Esophagus squamous epithelium (tissue), 5 donors: ENCODE data around the gene PSD2. TPM values are rescaled to one million over a fixed set of nuclear protein-coding genes. Genes with fewer than 3 reads are reported as not detected.

Experiments
- DNase-seq: peaks from one replicate; lab custom pipeline; 2025; lab: John Stamatoyannopoulos, UW
- H3K27ac ChIP-seq, 4 donors: fragments of 200-600 bp; sonication (generic); one replicate each; pipeline ENCODE4 v1.5.1; 2016 to 2019; ENCODE audit warnings: mild to moderate bottlenecking in 1 of 4
- H3K27me3 ChIP-seq, 4 donors: fragments of 200-600 bp; sonication (generic); 1 replicate in 3 of 4; 2 replicates in 1 of 4; pipeline versions ENCODE4 v1.5.1 to v1.6.0; 2017 to 2021; ENCODE audit warnings: antibody characterized with exemption in 1 of 4
- H3K36me3 ChIP-seq, 3 donors: fragments of 200-600 bp; sonication (generic); one replicate each; pipeline ENCODE4 v1.5.1; 2016 to 2019
- H3K4me1 ChIP-seq, 3 donors: fragments of 200-600 bp; sonication (generic); one replicate each; pipeline ENCODE4 v1.5.1; 2017 to 2019
- H3K4me3 ChIP-seq, 4 donors: fragments of 200-600 bp; sonication (generic); 1 replicate in 3 of 4; 2 replicates in 1 of 4; pipeline ENCODE4 v1.5.1; 2016 to 2019; ENCODE audit warnings: mild to moderate bottlenecking in 2 of 4, moderate library complexity in 1 of 4
- H3K9me3 ChIP-seq, 3 donors: fragments of 200-600 bp; sonication (generic); one replicate each; pipeline ENCODE4 v1.5.1; 2016 to 2019
- CTCF ChIP-seq, 6 experiments: fragments of 450-650 bp in 4 of 6; fragments of 200-600 bp in 2 of 6; sonication (generic) in 2 of 6; IDR thresholded peaks; one replicate each; pipeline ENCODE4 v1.5.1; 2016 to 2019; ENCODE audit warnings: antibody characterized with exemption in 6 of 6, mild to moderate bottlenecking in 4 of 6, moderate library complexity in 4 of 6
- POLR2A ChIP-seq, 4 donors: fragments of 450-650 bp; IDR thresholded peaks; one replicate each; pipeline ENCODE4 v1.6.1; 2017; ENCODE audit warnings: antibody characterized with exemption in 4 of 4, mild to moderate bottlenecking in 4 of 4, moderate library complexity in 3 of 4
- WGBS, 2 donors: methylation state at CpG; one replicate each; pipeline ENCODE4 v1.1.5; 2018; 5-methylcytosine and 5-hydroxymethylcytosine counted together
- intact Hi-C: fragments of 100-400 bp; cut with DNase I; formaldehyde crosslinking; loops from one replicate; pipeline ENCODE4 v1.15.0; 2022
- total RNA-seq, 4 donors: library from RNA; depleted of rRNA; stranded (reverse); fragments of >200 nt; gene quantifications; one replicate each; pipeline ENCODE4 v1.1.0, GENCODE V29; 2016
- donor health status: DM: yes; HTN: yes; CAD: no.

Gene PSD2
- total RNA-seq, 4 donors from 2014 or later, result not detected

- TF ChIP-seq CTCF (IDR thresholded peaks at IDR 0.05), result no peak
- TF ChIP-seq POLR2A (IDR thresholded peaks at IDR 0.05), result no peak
- H3K4me1 ChIP-seq, result peaks cover 9 to 41% (median 16%) of the 10 kb centered on the region in 3 donors
- H3K27me3 ChIP-seq, result no peaks in the 10 kb centered on the region
- no peaks in the 10 kb centered on the region for H3K9me3 ChIP-seq
- WGBS, 2 donors, result 44 to 54% methylated on average over 7 to 10 of the region's 12 CpGs
- no peaks in the 10 kb centered on the region for H3K36me3 ChIP-seq
- no peak overlapping the region for H3K4me3 ChIP-seq
- no peak for DNase-seq
- H3K27ac ChIP-seq, result no peak overlapping the region
- intact Hi-C loops, result loop anchor here (5.0 to 10.0 kb wide), 2 partner anchors 78 to 100 kb away; no protein-coding TSS in a partner anchor
These were observed 69.3 kb downstream of the PSD2 start for GRCh38 chr5:139864716-139865483.

DNA sequence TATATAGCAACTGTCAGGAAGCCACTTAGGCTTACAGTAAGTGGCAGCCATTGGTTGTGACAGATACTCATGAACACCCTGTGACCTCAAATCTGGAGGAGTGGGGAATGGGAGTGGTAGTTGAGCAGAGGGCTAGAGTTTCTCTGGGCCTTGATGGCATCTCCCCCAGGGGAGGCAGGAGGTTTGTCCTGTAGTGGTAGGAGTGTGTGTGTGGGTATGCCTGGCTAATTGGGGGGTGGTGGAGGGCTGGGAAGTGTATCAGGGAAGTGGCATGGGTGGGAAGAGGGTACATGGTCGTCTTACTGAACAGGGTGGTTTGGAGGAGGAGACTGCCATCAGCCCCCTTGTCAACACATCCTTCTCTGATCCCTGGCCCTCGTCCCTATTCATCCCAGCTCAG lies 71.5 kb downstream of the PSD2 start:
- H3K27ac ChIP-seq, result no peak overlapping the region
- TF ChIP-seq CTCF (IDR thresholded peaks at IDR 0.05) (no peak), POLR2A (IDR thresholded peaks at IDR 0.05) (no peak)

GRCh38 chr5:139867581-139867980 lies 72.0 kb downstream of the PSD2 start:
- Histone ChIP-seq H3K27me3 (no peaks in the 10 kb centered on the region), H3K36me3 (no peaks in the 10 kb centered on the region), H3K4me3 (no peak overlapping the region), H3K4me1 (peaks cover 9 to 33% (median 16%) of the 10 kb centered on the region in 3 donors), H3K9me3 (no peaks in the 10 kb centered on the region), H3K27ac (no peak overlapping the region)
- TF ChIP-seq CTCF (IDR thresholded peaks at IDR 0.05) (no peak), POLR2A (IDR thresholded peaks at IDR 0.05) (no peak)
- intact Hi-C loops, result loop anchor here (10.0 kb wide), 1 partner anchor 97 kb away; no protein-coding TSS in a partner anchor
- DNase-seq, result no peak

More for the DNA sequence above, 71.5 kb downstream of the PSD2 start:
- Histone ChIP-seq H3K36me3 (no peaks in the 10 kb centered on the region), H3K27me3 (no peaks in the 10 kb centered on the region), H3K9me3 (no peaks in the 10 kb centered on the region), H3K4me1 (peaks cover 9 to 35% (median 16%) of the 10 kb centered on the region in 3 donors), H3K4me3 (no peak overlapping the region)
- intact Hi-C loops, result loop anchor here (10.0 kb wide), 1 partner anchor 98 kb away; no protein-coding TSS in a partner anchor
- WGBS, 2 donors, result 42 to 67% methylated on average over 2 of the region's 2 CpGs
- no peak for DNase-seq

DNA sequence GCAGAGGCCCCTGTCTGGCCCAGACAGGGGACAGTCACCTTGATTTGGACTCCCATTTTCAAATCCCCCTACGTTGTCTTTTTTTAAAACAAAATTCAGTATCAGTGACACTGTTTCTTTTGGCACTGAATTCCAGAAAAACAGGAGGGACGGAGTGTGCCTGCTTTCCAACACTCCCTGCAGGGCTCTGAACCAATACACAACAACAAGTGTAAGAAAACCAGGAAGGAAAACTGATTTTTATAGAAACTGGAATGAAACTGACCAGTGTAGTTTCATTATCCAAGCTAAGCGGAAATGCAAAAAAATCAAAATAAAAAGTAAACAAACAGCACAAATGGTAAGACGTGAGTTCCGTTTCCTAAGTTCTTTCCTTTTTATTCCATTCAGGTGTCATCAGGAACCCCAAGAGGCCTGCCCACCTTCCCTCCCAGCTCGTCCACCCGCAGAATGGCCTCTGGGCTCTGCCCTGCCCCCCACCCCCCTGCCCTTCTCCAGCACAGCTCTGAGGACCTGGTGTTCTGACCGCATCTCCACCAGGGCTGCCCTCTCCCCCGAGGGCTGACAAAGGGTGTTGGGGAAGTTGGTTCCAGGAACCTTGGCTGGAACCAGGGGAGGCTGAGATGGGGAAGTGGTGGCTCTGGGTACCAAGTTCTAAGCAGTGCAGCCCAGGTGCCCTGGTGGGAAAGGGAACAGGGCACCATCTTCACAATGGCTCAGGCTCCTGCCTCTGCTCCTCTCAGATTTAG lies 73.6 kb downstream of the PSD2 start:
- Histone ChIP-seq H3K27me3 (no peaks in the 10 kb centered on the region), H3K4me3 (no peak overlapping the region), H3K36me3 (no peaks in the 10 kb centered on the region), H3K4me1 (peaks cover 0 to 17% (median 1%) of the 10 kb centered on the region in 3 donors), H3K9me3 (no peaks in the 10 kb centered on the region), H3K27ac (peak overlapping the region in 1 of 4 donors; percentile 18)
- WGBS, 2 donors, result 56 to 71% methylated on average over 7 of the region's 9 CpGs
- TF ChIP-seq POLR2A (IDR thresholded peaks at IDR 0.05) (no peak), CTCF (IDR thresholded peaks at IDR 0.05) (no peak)
- no peak for DNase-seq
- intact Hi-C loops, result loop anchor here (10.0 kb wide), 1 partner anchor 96 kb away; no protein-coding TSS in a partner anchor

DNA sequence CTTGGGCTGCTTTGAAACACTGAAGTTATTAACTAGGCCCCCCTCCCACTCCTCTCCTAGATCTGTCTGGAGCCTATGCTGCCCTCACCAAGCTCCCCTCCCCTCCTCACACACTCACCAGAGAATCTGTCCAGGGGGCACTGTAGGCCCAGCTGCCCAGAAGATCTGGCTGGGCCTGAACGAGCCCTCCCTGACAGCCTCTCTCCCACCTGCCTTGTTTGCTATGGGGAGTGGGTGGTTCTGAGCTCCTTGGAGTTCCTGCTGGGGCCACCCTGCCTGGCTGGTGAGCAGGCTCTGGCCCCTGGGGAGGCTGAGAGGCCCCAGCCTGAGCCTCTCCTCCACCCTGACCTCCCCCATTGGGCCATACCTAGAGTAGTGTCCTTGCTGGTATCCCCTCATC lies 75.1 kb downstream of the PSD2 start:
- intact Hi-C loops, result no loop called here
- 60% methylated on average over 1 of the region's 1 CpG; no CpG with 5 or more reads in 1 of the 2 donors for WGBS, 2 donors
- TF ChIP-seq CTCF (IDR thresholded peaks at IDR 0.05) (no peak), POLR2A (IDR thresholded peaks at IDR 0.05) (no peak)

More for the DNA sequence above, 75.1 kb downstream of the PSD2 start:
- H3K36me3 ChIP-seq, result no peaks in the 10 kb centered on the region
- no peaks in the 10 kb centered on the region for H3K27me3 ChIP-seq
- DNase-seq, result no peak
- H3K27ac ChIP-seq, result no peak overlapping the region
- no peak overlapping the region for H3K4me3 ChIP-seq
- no peaks in the 10 kb centered on the region for H3K9me3 ChIP-seq
- H3K4me1 ChIP-seq, result peaks cover 0 to 8% (median 0%) of the 10 kb centered on the region in 3 donors
